Measurements from ENCODE around the gene RGS3. TPM values are rescaled to one million over a fixed set of nuclear protein-coding genes. Genes with fewer than 3 reads are reported as not detected.

RGS3 gene
- total RNA-seq, 2 experiments from 2014 or later, result 22.8 to 32.9 TPM

- POLR2A ChIA-PET, result no interaction called here
- H3K9me3 ChIP-seq (ENCODE audit: low read length), result no peaks in the 10 kb centered on the region
- no peaks in the 10 kb centered on the region for H3K9me2 ChIP-seq (ENCODE audit: insufficient read depth, low read length)
- intact Hi-C loops (cut with micrococcal nuclease; ENCODE audit: unreplicated experiment), result no loop called here
- H3K4me2 ChIP-seq (ENCODE audit: low read length), result no peak overlapping the region
- CTCF ChIA-PET (ENCODE audit: unreplicated experiment), result no interaction called here
- H3K79me2 ChIP-seq (ENCODE audit: insufficient read depth, low read depth, low read length), result no peaks in the 10 kb centered on the region
- no TSS peak for BruUV-seq (replicated peaks)
- H3K27ac ChIP-seq (ENCODE audit: low read depth, low read length, poor library complexity, severe bottlenecking), result no peak overlapping the region
- TF ChIP-seq CTCF (conservative IDR thresholded peaks at IDR 0.05; ENCODE audit: low read length), result no peak
- TF ChIP-seq EZH2phosphoT487 (IDR thresholded peaks at IDR 0.05; ENCODE audit: borderline replicate concordance, low read depth, low read length), result no peak
- DNase-seq (ENCODE audit: low spot score), result no peak
- H3K4me3 ChIP-seq (ENCODE audit: low read depth, low read length, poor library complexity, severe bottlenecking), result no peak overlapping the region
- H3K4me1 ChIP-seq (ENCODE audit: insufficient read depth, low read length, poor library complexity, severe bottlenecking), result no peaks in the 10 kb centered on the region
- H2AFZ ChIP-seq (ENCODE audit: low read length), result no peak overlapping the region
- H4K20me1 ChIP-seq (ENCODE audit: insufficient read depth, low read length), result no peaks in the 10 kb centered on the region
- H3K36me3 ChIP-seq (ENCODE audit: insufficient read depth, low read length), result no peaks in the 10 kb centered on the region
Measured at GRCh38 chr9:113645227-113645977, 181.9 kb downstream of the RGS3 start.

GRCh38 chr9:113645978-113646253 lies 182.4 kb downstream of the RGS3 start:
- intact Hi-C loops (cut with micrococcal nuclease; ENCODE audit: unreplicated experiment), result no loop called here
- H3K9me3 ChIP-seq (ENCODE audit: low read length), result no peaks in the 10 kb centered on the region
- H3K79me2 ChIP-seq (ENCODE audit: insufficient read depth, low read depth, low read length), result no peaks in the 10 kb centered on the region
- no peaks in the 10 kb centered on the region for H3K36me3 ChIP-seq (ENCODE audit: insufficient read depth, low read length)
- H3K4me2 ChIP-seq (ENCODE audit: low read length), result no peak overlapping the region
- no peak for TF ChIP-seq CTCF (conservative IDR thresholded peaks at IDR 0.05; ENCODE audit: low read length)
- no peak for TF ChIP-seq EZH2phosphoT487 (IDR thresholded peaks at IDR 0.05; ENCODE audit: borderline replicate concordance, low read depth, low read length)
- ChIA-PET POLR2A (no interaction called here), CTCF (ENCODE audit: unreplicated experiment) (no interaction called here)
- no peak overlapping the region for H3K27ac ChIP-seq (ENCODE audit: low read depth, low read length, poor library complexity, severe bottlenecking)
- no peaks in the 10 kb centered on the region for H3K9me2 ChIP-seq (ENCODE audit: insufficient read depth, low read length)
- H3K4me3 ChIP-seq (ENCODE audit: low read depth, low read length, poor library complexity, severe bottlenecking), result no peak overlapping the region
- H3K4me1 ChIP-seq (ENCODE audit: insufficient read depth, low read length, poor library complexity, severe bottlenecking), result no peaks in the 10 kb centered on the region
- no TSS peak for BruUV-seq (replicated peaks)
- H4K20me1 ChIP-seq (ENCODE audit: insufficient read depth, low read length), result no peaks in the 10 kb centered on the region
- no peak overlapping the region for H2AFZ ChIP-seq (ENCODE audit: low read length)
- no peak for DNase-seq (ENCODE audit: low spot score)

DNA sequence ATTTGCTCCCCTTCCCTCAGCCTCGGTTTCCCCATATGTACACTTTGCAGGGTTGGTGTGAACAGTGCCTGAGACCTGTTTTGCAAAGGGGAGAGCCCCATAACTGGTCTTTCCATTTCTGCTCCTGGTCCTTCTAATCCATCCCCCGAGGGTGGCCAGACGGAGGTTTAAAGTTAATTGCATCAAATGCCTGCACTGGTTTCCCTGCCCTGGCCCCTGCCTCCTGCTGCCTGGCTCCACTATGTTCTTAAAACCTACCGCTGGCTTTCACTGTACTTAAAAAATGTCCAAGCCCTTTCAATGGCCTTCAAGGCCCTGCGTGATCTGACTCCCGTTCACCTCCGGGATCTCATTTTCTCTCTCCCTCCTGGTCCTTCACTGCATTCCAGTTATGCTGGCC lies 183.0 kb downstream of the RGS3 start:
- TF ChIP-seq EZH2phosphoT487 (IDR thresholded peaks at IDR 0.05; ENCODE audit: borderline replicate concordance, low read depth, low read length) (no peak), CTCF (conservative IDR thresholded peaks at IDR 0.05; ENCODE audit: low read length) (no peak)
- Histone ChIP-seq H3K4me2 (ENCODE audit: low read length) (no peak overlapping the region), H3K9me3 (ENCODE audit: low read length) (no peaks in the 10 kb centered on the region), H3K79me2 (ENCODE audit: insufficient read depth, low read depth, low read length) (no peaks in the 10 kb centered on the region), H3K27ac (ENCODE audit: low read depth, low read length, poor library complexity, severe bottlenecking) (no peak overlapping the region), H3K4me1 (ENCODE audit: insufficient read depth, low read length, poor library complexity, severe bottlenecking) (no peaks in the 10 kb centered on the region), H2AFZ (ENCODE audit: low read length) (no peak overlapping the region), H3K4me3 (ENCODE audit: low read depth, low read length, poor library complexity, severe bottlenecking) (no peak overlapping the region), H3K36me3 (ENCODE audit: insufficient read depth, low read length) (no peaks in the 10 kb centered on the region), H3K9me2 (ENCODE audit: insufficient read depth, low read length) (no peaks in the 10 kb centered on the region), H4K20me1 (ENCODE audit: insufficient read depth, low read length) (no peaks in the 10 kb centered on the region)
- no peak for DNase-seq (ENCODE audit: low spot score)
- ChIA-PET POLR2A (no interaction called here), CTCF (ENCODE audit: unreplicated experiment) (interaction anchor here (0.7 kb wide), 1 partner anchor 223 kb away, joined by 5 read pairs; no protein-coding TSS in a partner anchor)
- intact Hi-C loops (cut with micrococcal nuclease; ENCODE audit: unreplicated experiment), result no loop called here
- BruUV-seq (replicated peaks), result no TSS peak
